BJ (cell line): ENCODE results near the gene AK5. TPM values are rescaled to one million over a fixed set of nuclear protein-coding genes. Genes with fewer than 3 reads are reported as not detected.

Experiments
- CTCF ChIA-PET: fragments of 350-600 bp; formaldehyde crosslinking; extraction: SDS; loops from one replicate; lab custom pipeline; 2021; ENCODE audit warnings: antibody characterized with exemption, inconsistent platforms; lab: Yijun Ruan, JAX
- POLR2A ChIA-PET: fragments of 300-600 bp; sonication (Branson Sonifier 250); formaldehyde crosslinking; extraction: SDS; loops from one replicate; lab custom pipeline; 2021; ENCODE audit warnings: antibody characterized with exemption; lab: Charles Lee
- DNase-seq: peaks from one replicate; pipeline ENCODE4 v3.0.0-alpha.2; 2011; ENCODE audit warnings: low read depth
- H3K27me3 ChIP-seq: 2 replicates; pipeline ENCODE4 v1.6.0; 2011; ENCODE audit warnings: low read length; ENCODE audit not compliant: control insufficient read depth, insufficient read depth
- H3K36me3 ChIP-seq: 2 replicates; pipeline ENCODE4 v1.5.1; 2011; ENCODE audit warnings: low read length; ENCODE audit not compliant: control insufficient read depth, insufficient read depth
- H3K4me3 ChIP-seq: 2 replicates; pipeline ENCODE4 v1.5.1; 2011; ENCODE audit warnings: low read depth, mild to moderate bottlenecking, control low read depth, low read length
- polyA minus RNA-seq: library from RNA; depleted of rRNA, polyadenylated mRNA; stranded (reverse); fragments of >200 nt; gene quantifications from 2 replicates; pipeline ENCODE4 v1.2.3, GENCODE V29; 2011; rRNA and poly(A)+ RNA removed
- polyA plus RNA-seq: library from polyadenylated mRNA; depleted of rRNA; stranded (reverse); fragments of >200 nt; gene quantifications from 2 replicates; pipeline ENCODE4 v1.2.3, GENCODE V29; 2011; rRNA removed
- TF ChIP-seq, protein P1 (sequence below): IDR thresholded peaks from 2 replicates; pipeline ENCODE4 v1.5.1; 2011; ENCODE audit warnings: low read depth, mild to moderate bottlenecking, control low read depth, inconsistent platforms, low read length, moderate library complexity; ENCODE audit not compliant: insufficient read depth

The AK5 gene
- polyA plus RNA-seq (7.8 and 13.2 TPM in 2 replicates), polyA minus RNA-seq (7.8 and 15.9 TPM in 2 replicates)

DNA sequence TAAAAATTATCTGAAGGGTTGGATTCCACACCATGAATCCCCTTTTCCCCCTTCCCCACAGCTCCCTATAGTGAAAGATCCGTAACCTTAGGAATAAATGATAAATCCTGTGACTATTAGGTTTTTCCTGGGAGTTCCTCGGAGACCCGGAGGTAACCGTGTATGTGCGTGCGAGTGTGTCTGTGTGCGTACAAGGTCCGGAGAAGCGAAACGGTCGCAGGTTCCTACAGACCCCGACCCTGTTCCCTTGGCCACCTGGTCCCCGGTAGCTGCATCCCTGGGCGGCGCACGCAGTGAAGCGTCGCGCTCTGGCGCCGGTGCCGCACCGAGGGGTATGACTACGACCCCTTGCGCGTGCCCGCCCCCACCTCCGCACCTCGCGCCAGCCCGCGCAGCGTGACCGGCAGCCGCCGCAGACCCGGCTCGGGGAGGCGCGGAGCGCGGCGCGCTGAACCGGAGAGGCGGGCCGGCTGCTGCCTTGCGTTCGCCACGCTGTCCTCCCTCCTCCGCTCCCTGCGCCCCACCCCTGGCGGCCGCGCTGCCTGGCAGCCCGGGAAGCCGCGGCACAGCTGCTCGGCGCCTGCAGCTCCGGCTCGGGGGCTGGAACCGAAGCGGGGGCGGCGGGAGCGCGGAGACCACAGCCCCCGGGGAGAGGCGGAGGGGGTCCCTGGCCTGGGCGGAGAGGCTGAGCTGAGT is at the start of gene AK5:
Gene AK5, plus strand, starts transcription at position 529 of the 696 bp plus-strand sequence. CDS start 295 bp downstream, outside the sequence.
- TF ChIP-seq, protein P1, sequence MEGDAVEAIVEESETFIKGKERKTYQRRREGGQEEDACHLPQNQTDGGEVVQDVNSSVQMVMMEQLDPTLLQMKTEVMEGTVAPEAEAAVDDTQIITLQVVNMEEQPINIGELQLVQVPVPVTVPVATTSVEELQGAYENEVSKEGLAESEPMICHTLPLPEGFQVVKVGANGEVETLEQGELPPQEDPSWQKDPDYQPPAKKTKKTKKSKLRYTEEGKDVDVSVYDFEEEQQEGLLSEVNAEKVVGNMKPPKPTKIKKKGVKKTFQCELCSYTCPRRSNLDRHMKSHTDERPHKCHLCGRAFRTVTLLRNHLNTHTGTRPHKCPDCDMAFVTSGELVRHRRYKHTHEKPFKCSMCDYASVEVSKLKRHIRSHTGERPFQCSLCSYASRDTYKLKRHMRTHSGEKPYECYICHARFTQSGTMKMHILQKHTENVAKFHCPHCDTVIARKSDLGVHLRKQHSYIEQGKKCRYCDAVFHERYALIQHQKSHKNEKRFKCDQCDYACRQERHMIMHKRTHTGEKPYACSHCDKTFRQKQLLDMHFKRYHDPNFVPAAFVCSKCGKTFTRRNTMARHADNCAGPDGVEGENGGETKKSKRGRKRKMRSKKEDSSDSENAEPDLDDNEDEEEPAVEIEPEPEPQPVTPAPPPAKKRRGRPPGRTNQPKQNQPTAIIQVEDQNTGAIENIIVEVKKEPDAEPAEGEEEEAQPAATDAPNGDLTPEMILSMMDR = no peak
- Histone ChIP-seq H3K27me3 (no peaks in the 10 kb centered on the region), H3K36me3 (no peaks in the 10 kb centered on the region), H3K4me3 (peak within 1 kb of the TSS; percentile 49)
- no peak for DNase-seq
- ChIA-PET CTCF (interaction anchor here (0.8 to 2.0 kb wide), 7 partner anchors 10 to 833 kb away, joined by 3 to 8 read pairs (median 4); no protein-coding TSS in a partner anchor), POLR2A (interaction anchor here (0.6 kb wide), 1 partner anchor 60 kb away, joined by 3 read pairs; no protein-coding TSS in a partner anchor)

DNA sequence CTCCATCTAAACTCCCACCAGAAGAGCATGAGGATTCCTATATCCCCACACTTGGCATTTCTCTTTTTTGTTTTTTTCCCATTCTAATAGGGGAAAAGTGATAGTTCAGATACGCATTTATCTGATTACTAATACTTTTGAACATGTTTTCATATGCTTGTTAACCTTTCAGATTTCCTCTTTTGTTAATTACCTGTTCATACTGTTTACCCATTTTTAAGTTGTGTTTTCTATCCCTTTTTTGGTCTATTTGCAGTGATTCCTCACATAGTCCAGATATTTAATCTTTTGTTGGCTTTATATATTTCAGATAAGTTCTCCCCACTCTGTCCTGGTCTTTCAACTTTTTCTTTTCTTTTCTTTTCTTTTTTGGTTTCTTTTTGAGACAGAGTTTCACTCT is 49.0 kb upstream of the AK5 start:
- TF ChIP-seq, protein P1 = no peak
- CTCF ChIA-PET = no interaction called here
- Histone ChIP-seq H3K36me3 (no peaks in the 10 kb centered on the region), H3K27me3 (no peaks in the 10 kb centered on the region), H3K4me3 (no peak overlapping the region)
- DNase-seq = no peak
- POLR2A ChIA-PET = no interaction called here

- H3K27me3 ChIP-seq = no peaks in the 10 kb centered on the region
- no peak overlapping the region for H3K4me3 ChIP-seq
- no peak for DNase-seq
- TF ChIP-seq, protein P1 = no peak
- ChIA-PET CTCF (no interaction called here), POLR2A (no interaction called here)
- no peaks in the 10 kb centered on the region for H3K36me3 ChIP-seq
Measured at GRCh38 chr1:77234096-77234495, 47.7 kb upstream of the AK5 start.

DNA sequence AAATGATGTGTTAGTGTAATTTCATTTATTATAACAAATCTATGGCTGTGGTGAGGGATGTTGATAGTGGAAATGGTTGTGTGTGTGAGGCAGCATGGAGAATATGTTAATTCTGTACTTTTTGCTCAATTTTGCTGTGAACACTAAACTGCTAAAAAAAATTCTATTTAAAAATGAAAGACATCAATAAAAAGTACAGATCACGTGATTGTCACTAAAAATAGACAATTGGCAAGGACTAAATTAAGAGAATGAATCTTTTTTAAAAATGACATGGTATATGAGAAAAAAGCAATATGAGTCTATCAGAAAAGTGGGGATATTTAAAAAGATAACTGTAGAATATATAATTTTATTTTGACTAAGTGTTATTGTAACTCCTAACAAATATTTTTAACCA is 46.9 kb upstream of the AK5 start:
- no peaks in the 10 kb centered on the region for H3K36me3 ChIP-seq
- ChIA-PET POLR2A (no interaction called here), CTCF (no interaction called here)
- DNase-seq = no peak
- TF ChIP-seq, protein P1 = no peak
- no peak overlapping the region for H3K4me3 ChIP-seq
- no peaks in the 10 kb centered on the region for H3K27me3 ChIP-seq

GRCh38 chr1:77238462-77238861 is 43.4 kb upstream of the AK5 start:
- Histone ChIP-seq H3K4me3 (no peak overlapping the region), H3K27me3 (no peaks in the 10 kb centered on the region), H3K36me3 (no peaks in the 10 kb centered on the region)
- no peak for DNase-seq
- TF ChIP-seq, protein P1 = no peak
- ChIA-PET CTCF (interaction anchor here (1.1 to 1.5 kb wide), 2 partner anchors 19 to 36 kb away, joined by 3 read pairs; partner anchors contain the start of gene PIGK), POLR2A (no interaction called here)
